ENCODE data around the gene NPW. TPM values are rescaled to one million over a fixed set of nuclear protein-coding genes. Genes with fewer than 3 reads are reported as not detected.
A peak's percentile ranks its signal among the peaks of the same experiment; 100 is the strongest.

NPW gene
- total RNA-seq, 2 experiments from 2014 or later: 1.3 to 1.9 TPM

DNA sequence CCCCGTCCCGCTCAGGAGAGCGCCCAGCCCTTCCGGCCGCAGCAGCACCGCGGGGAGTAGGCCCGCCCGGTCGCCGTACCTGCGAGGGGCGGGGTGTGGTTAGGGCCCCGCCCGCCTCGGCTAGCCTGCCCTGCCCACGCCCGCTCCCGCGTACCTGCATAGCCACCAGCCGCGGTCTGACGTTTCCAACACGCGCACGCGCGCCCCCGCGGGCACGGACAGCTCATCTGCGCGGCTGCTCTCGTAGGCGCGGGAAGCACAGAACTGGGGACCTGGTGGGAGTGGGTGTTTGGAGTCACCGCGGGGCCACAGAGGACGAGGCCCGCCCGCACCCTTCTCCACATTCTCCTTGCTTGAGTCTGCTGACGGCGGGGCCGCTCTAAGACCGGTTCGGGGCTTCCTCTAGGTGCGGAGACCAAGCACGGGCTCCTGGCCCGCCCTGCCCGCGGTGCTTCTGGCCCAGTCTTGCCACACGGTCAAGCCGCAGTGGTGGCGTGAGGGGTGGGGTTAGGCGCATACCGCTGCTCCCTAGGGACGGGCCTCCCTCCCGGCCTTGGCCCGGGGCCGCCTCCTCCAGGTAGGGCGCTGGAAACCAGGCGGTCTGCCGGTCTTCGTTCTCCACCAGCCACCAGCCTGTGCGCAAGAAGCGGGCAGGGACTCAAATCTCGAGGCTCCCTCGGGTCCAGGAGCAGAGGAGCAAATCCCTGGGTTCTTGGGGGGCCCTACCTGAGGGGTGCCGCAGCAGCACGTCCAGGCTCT is 40.1 kb upstream of the NPW start:
- H3K9me3 Mint-ChIP-seq: no peaks in the 10 kb centered on the region
- peaks cover 24% of the 10 kb centered on the region for H3K36me3 Mint-ChIP-seq (ENCODE audit: low read depth)
- no peak for DNase-seq
- peaks cover 2% of the 10 kb centered on the region for H3K4me1 Mint-ChIP-seq (ENCODE audit: low read depth)
- no peak overlapping the region for H3K27ac Mint-ChIP-seq
- H3K27me3 Mint-ChIP-seq (ENCODE audit: low read depth): peaks cover 22% of the 10 kb centered on the region
- intact Hi-C loops (cut with micrococcal nuclease): no loop called here
- CTCF ChIA-PET: no interaction called here
- H3K4me3 Mint-ChIP-seq: no peak overlapping the region

DNA sequence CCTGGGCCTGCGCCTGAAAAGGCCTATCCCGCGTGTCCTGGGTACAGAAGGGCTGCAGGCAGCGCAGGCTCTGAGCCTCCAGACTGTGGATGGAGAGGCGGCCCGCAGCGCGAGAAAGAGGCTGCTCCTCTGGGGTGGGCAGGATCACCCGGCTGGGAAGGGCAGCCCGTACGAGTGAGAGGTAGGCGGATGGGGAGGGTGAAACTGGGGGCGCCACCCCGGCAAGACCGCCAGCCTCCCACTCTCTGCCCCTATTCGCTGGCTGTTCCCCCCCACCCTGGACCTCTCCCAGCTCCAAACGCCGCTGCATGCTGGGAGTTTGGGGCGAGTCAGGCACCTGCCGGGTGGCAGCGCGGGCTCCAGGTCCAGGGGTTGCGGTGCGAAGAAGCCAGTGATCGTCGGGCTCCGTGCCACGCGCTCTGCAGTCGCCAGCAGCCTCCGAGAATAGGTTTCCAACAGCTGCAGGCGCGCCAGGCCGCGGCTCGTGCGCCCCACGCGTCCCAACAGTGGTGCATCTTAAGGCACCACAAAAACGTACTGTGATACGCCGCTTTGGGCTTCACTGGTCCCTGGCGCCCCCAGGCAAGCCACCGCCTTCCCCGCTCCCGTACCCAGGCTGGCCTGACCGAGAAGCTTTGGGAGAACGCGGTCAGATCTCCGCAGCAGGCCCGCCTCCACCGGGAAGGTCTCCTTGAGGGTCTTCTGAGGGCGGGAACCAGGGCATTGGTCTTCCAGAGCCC is 39.4 kb upstream of the NPW start:
- DNase-seq: no peak
- CTCF ChIA-PET: no interaction called here

DNA sequence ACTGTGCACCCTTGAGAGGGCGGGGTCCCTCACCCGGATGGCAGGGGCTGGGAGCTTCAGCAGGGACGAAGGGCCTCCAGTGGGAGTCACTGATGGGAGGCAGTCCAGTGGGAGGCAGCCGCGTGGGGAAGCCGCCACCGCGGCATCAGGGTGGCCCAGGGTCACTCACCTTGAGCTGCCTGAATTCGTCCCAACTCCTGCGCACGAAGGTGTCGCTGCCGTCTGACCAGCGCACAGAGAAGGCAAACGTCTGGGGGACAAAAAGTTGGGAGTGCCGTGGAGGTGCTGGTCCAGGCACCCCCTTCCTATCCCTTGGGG is 38.9 kb upstream of the NPW start:
- Mint-ChIP-seq H3K27ac (no peak overlapping the region), H3K36me3 (ENCODE audit: low read depth) (peaks cover 16% of the 10 kb centered on the region), H3K4me3 (no peak overlapping the region), H3K9me3 (no peaks in the 10 kb centered on the region), H3K4me1 (ENCODE audit: low read depth) (peaks cover 10% of the 10 kb centered on the region), H3K27me3 (ENCODE audit: low read depth) (peaks cover 22% of the 10 kb centered on the region)
- DNase-seq: no peak
- CTCF ChIA-PET: no interaction called here
- intact Hi-C loops (cut with micrococcal nuclease): no loop called here

More for the DNA sequence above, 39.4 kb upstream of the NPW start:
- H3K27ac Mint-ChIP-seq: no peak overlapping the region
- H3K9me3 Mint-ChIP-seq: no peaks in the 10 kb centered on the region
- intact Hi-C loops (cut with micrococcal nuclease): no loop called here
- H3K4me1 Mint-ChIP-seq (ENCODE audit: low read depth): peaks cover 9% of the 10 kb centered on the region
- H3K4me3 Mint-ChIP-seq: no peak overlapping the region
- peaks cover 22% of the 10 kb centered on the region for H3K27me3 Mint-ChIP-seq (ENCODE audit: low read depth)
- peaks cover 18% of the 10 kb centered on the region for H3K36me3 Mint-ChIP-seq (ENCODE audit: low read depth)

GRCh38 chr16:1981398-1981836 is 38.2 kb upstream of the NPW start, which contains the start of gene NOXO1:
TSS of gene NOXO1 (minus strand) at chr16:1981469. CDS start at chr16:1981179, 290 bp downstream.
- H3K36me3 Mint-ChIP-seq (ENCODE audit: low read depth): peaks cover 12% of the 10 kb centered on the region
- no peak within 1 kb of the TSS for H3K4me3 Mint-ChIP-seq
- CTCF ChIA-PET: interaction anchor here (1.4 kb wide), 1 partner anchor 9 kb away, joined by 4 read pairs; no protein-coding TSS in a partner anchor
- intact Hi-C loops (cut with micrococcal nuclease): no loop called here
- H3K27ac Mint-ChIP-seq: no peak within 1 kb of the TSS
- peaks cover 10% of the 10 kb centered on the region for H3K4me1 Mint-ChIP-seq (ENCODE audit: low read depth)
- no peaks in the 10 kb centered on the region for H3K9me3 Mint-ChIP-seq
- no peak for DNase-seq
- H3K27me3 Mint-ChIP-seq (ENCODE audit: low read depth): peaks cover 22% of the 10 kb centered on the region

DNA sequence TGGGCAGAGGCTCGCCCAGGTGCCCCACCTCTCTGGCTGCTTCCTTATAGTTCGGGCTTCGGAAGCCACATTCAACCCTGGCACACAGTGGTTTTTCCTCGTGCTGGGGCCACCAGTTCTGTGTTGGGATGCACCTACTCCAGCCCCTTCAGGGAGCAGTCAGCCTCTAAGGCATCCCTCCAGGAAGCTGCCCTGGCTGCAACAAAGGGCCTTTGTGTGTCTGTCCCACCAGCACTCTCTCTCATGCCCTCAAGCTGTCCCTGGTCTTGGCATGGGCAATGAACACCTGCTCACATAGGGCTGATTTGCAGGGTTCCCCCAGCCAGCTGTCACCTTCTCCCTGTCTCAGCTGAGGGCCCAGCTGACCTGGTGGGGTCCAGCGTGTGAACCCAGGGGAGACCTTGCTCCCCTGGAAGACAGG is 37.6 kb upstream of the NPW start:
- peaks cover 10% of the 10 kb centered on the region for H3K4me1 Mint-ChIP-seq (ENCODE audit: low read depth)
- H3K9me3 Mint-ChIP-seq: no peaks in the 10 kb centered on the region
- peaks cover 22% of the 10 kb centered on the region for H3K27me3 Mint-ChIP-seq (ENCODE audit: low read depth)
- H3K4me3 Mint-ChIP-seq: no peak overlapping the region
- no peak overlapping the region for H3K27ac Mint-ChIP-seq
- intact Hi-C loops (cut with micrococcal nuclease): no loop called here
- no peak for DNase-seq
- CTCF ChIA-PET: interaction anchor here (0.7 to 1.4 kb wide), 2 partner anchors 9 to 32 kb away, joined by 4 read pairs; no protein-coding TSS in a partner anchor
- H3K36me3 Mint-ChIP-seq (ENCODE audit: low read depth): peaks cover 18% of the 10 kb centered on the region

DNA sequence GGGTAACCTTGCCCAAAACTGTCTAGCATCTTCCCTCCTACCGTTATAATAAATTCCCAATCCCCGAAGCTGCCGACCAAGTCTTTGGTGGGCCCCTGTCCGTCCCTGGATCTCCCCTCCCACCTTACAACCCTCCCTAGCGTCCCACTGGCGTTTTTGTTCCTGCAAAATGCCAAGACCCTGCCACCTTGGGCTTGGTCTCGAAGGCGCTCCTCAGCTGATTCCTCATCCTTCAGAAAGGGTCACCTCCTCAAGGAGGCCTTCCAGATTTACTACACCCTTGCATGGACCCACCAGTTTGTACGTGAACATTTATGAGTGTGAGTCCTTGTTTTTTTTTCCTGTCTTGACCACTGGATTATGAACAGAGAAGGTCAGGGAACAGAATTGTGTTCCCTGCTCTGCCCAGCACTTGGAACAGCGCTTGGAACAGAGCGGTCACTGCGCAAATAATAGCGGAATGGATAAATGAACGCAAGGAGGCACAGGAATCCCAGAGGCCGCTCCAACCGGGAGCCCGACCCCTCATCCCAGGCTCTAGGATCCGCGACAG is 36.5 kb upstream of the NPW start:
- Mint-ChIP-seq H3K4me3 (peak overlapping the region; percentile 80), H3K27ac (no peak overlapping the region), H3K36me3 (ENCODE audit: low read depth) (peaks cover 15% of the 10 kb centered on the region), H3K4me1 (ENCODE audit: low read depth) (peaks cover 10% of the 10 kb centered on the region), H3K27me3 (ENCODE audit: low read depth) (peaks cover 22% of the 10 kb centered on the region), H3K9me3 (no peaks in the 10 kb centered on the region)
- intact Hi-C loops (cut with micrococcal nuclease): no loop called here
- CTCF ChIA-PET: interaction anchor here (0.7 to 1.4 kb wide), 3 partner anchors 7 to 31 kb away, joined by 3 to 4 read pairs (median 4); no protein-coding TSS in a partner anchor
- DNase-seq: no peak

DNA sequence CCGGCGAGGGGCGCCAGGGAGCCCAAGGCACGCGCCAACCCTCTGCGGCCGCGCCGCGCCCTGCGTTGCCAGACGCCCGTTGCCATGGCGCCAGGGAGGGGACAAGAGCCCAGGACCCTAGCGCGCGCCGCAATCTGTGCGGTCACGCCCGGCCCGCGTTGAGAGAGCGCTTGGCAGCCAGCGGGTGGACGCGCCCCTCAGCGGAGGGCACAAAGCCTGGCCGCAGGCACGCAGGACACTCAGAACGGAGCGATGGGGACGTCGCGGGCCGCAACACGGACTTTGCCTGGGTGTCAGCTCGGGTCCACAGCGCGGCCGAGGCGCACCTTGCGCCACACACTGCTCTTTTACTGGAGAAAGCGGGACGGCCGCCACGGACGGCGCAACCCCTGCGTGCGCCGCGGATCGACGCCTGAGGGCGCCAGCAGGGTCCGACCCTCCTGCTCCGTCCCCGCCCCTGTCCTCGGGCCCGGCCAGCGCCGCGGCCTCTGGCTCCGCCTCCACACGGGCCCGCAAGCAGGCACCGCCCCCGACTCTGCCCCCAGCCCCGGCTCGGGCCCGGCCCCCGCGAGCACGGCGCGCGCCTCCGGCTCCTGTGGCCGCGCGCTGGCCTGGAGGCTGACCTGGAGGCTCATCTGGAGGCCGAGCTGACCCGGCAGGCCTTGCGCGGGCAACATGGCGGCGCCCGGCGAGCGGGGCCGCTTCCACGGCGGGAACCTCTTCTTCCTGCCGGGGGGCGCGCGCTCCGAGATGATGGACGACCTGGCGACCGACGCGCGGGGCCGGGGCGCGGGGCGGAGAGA is 35.8 kb upstream of the NPW start, which contains the start of gene GFER:
Gene GFER, plus strand, starts transcription at position 650 of the 803 bp plus-strand sequence. Its CDS starts 26 bp downstream, at position 676.
- intact Hi-C loops (cut with micrococcal nuclease): loop anchor here (1.0 to 2.0 kb wide), 2 partner anchors 12 to 19 kb away; partner anchors contain the start of gene RPS2
- Mint-ChIP-seq H3K36me3 (ENCODE audit: low read depth) (peaks cover 11% of the 10 kb centered on the region), H3K4me3 (peak within 1 kb of the TSS; percentile 80), H3K27ac (no peak within 1 kb of the TSS), H3K27me3 (ENCODE audit: low read depth) (peaks cover 26% of the 10 kb centered on the region), H3K4me1 (ENCODE audit: low read depth) (peaks cover 10% of the 10 kb centered on the region), H3K9me3 (no peaks in the 10 kb centered on the region)
- CTCF ChIA-PET: interaction anchor here (0.9 kb wide), 1 partner anchor 20 kb away, joined by 3 read pairs; no protein-coding TSS in a partner anchor
- peak; percentile 74 for DNase-seq

- DNase-seq: no peak
- Mint-ChIP-seq H3K4me1 (ENCODE audit: low read depth) (peaks cover 12% of the 10 kb centered on the region), H3K27me3 (ENCODE audit: low read depth) (peaks cover 34% of the 10 kb centered on the region), H3K36me3 (ENCODE audit: low read depth) (peaks cover 9% of the 10 kb centered on the region), H3K4me3 (peak overlapping the region; percentile 80), H3K9me3 (no peaks in the 10 kb centered on the region), H3K27ac (no peak overlapping the region)
- CTCF ChIA-PET: interaction anchor here (0.7 to 1.0 kb wide), 3 partner anchors 9 to 44 kb away, joined by 3 to 4 read pairs (median 3); no protein-coding TSS in a partner anchor
- intact Hi-C loops (cut with micrococcal nuclease): loop anchor here (1.0 to 2.0 kb wide), 2 partner anchors 13 to 20 kb away; partner anchors contain the start of gene RPS2
These were observed 35.0 kb upstream of the NPW start for GRCh38 chr16:1984347-1985225.

DNA sequence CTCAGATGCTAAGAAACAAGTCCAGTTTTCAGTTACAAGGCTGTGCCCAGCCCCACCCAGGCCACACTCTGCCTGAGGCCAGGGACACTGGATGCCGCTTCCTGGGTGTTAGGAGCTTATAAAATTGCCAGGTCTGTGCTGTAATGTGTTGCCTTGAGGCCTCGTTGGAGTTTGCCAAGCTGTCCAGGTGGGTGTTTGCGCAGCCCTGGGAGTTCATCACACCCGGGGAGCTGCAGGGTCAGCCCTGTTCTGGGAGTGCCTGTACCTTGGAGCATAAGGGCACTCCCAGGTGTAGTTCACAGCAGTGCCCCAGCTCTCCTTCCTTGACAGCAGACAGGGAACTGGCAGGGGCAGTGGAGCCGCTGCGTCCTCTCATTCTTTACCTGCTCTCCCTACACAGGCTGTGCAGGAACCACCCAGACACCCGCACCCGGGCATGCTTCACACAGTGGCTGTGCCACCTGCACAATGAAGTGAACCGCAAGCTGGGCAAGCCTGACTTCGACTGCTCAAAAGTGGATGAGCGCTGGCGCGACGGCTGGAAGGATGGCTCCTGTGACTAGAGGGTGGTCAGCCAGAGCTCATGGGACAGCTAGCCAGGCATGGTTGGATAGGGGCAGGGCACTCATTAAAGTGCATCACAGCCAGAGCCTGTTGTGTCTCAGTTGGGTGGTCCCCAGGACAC is 34.0 kb upstream of the NPW start:
- CTCF ChIA-PET: interaction anchor here (0.7 to 2.7 kb wide), 3 partner anchors 10 to 45 kb away, joined by 3 to 9 read pairs (median 4); no protein-coding TSS in a partner anchor
- peaks cover 9% of the 10 kb centered on the region for H3K36me3 Mint-ChIP-seq (ENCODE audit: low read depth)
- H3K4me1 Mint-ChIP-seq (ENCODE audit: low read depth): peaks cover 15% of the 10 kb centered on the region
- intact Hi-C loops (cut with micrococcal nuclease): loop anchor here (2.0 kb wide), 1 partner anchor 21 kb away; the partner anchor contains the start of gene RPS2
- H3K27me3 Mint-ChIP-seq (ENCODE audit: low read depth): peaks cover 35% of the 10 kb centered on the region
- DNase-seq: no peak
- peak overlapping the region; percentile 80 for H3K4me3 Mint-ChIP-seq
- H3K27ac Mint-ChIP-seq: no peak overlapping the region
- H3K9me3 Mint-ChIP-seq: no peaks in the 10 kb centered on the region

DNA sequence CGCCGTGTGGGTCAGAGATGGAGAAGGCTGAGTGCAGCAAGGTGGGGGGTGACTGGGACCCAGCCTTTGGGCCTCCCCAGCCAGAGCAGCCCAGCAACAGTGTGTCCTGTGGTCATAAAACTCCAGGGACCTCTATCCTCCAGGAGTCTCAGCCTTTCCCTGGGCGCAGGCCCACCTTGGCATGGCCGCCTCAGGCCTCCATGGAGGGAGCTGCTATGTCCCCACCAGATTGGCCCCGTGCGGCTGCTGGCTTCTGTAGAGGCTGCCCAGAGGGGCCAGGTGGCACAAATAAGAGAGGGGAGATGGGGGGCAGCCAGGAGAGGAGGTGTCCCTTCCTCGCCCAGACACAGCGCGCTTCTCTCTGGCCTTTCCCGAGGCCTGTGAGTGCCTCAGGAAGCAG is 32.4 kb upstream of the NPW start:
- Mint-ChIP-seq H3K27me3 (ENCODE audit: low read depth) (peaks cover 35% of the 10 kb centered on the region), H3K9me3 (no peaks in the 10 kb centered on the region), H3K36me3 (ENCODE audit: low read depth) (peaks cover 9% of the 10 kb centered on the region), H3K27ac (no peak overlapping the region), H3K4me1 (ENCODE audit: low read depth) (peaks cover 24% of the 10 kb centered on the region), H3K4me3 (no peak overlapping the region)
- intact Hi-C loops (cut with micrococcal nuclease): no loop called here
- DNase-seq: no peak
- CTCF ChIA-PET: interaction anchor here (2.7 kb wide), 1 partner anchor 17 kb away, joined by 9 read pairs; no protein-coding TSS in a partner anchor
